Stimulated activated naive CD8-positive, alpha-beta T cell treated with anti-CD3 and anti-CD28 coated beads, Interleukin-15, Interleukin-2, amounts not matched to agents 100 U/mL and 50 U/mL, for 24 hours (primary cell): Measurements from ENCODE around the gene CASP8.
"Not testable (repeated sequence)": the region's sequence is repeated elsewhere in the genome, so short reads cannot be mapped to it uniquely, and the experiment has no call there.

Experiments used
- ATAC-seq: fragments of 150-1000 bp; cut with Tn5 transposase; one replicate; pipeline ENCODE4 v1.10.0; 2021
- DNase-seq: peaks from one replicate; pipeline ENCODE4 v3.0.0; 2021

CASP8 gene

GRCh38 chr2:201270293-201271001 is 10.1 kb downstream of the CASP8 start:
- ATAC-seq (no peak), DNase-seq (no peak)

GRCh38 chr2:201271917-201272316 is 11.6 kb downstream of the CASP8 start:
- DNase-seq (no peak), ATAC-seq (no peak)

- no peak for ATAC-seq
- no peak for DNase-seq
Observed at GRCh38 chr2:201273330-201273983, 13.1 kb downstream of the CASP8 start.

- DNase-seq = no peak
- no peak for ATAC-seq
Observed at GRCh38 chr2:201275069-201275468, 14.7 kb downstream of the CASP8 start.

- ATAC-seq = no peak
- DNase-seq = no peak
Observed at GRCh38 chr2:201275990-201276389, 15.7 kb downstream of the CASP8 start.

GRCh38 chr2:201276511-201276910 is 16.2 kb downstream of the CASP8 start:
- ATAC-seq (no peak), DNase-seq (no peak)

GRCh38 chr2:201279079-201279478 is 18.7 kb downstream of the CASP8 start:
- ATAC-seq (no peak), DNase-seq (no peak)

- no peak for DNase-seq
- ATAC-seq = no peak
Observed at GRCh38 chr2:201280191-201281040, 20.1 kb downstream of the CASP8 start.

- ATAC-seq (no peak), DNase-seq (no peak)
Observed at GRCh38 chr2:201285499-201285898, 25.2 kb downstream of the CASP8 start.

GRCh38 chr2:201290457-201291148 is 30.3 kb downstream of the CASP8 start:
- not testable (repeated sequence) for DNase-seq, ATAC-seq

GRCh38 chr2:201298462-201299052 is 38.2 kb downstream of the CASP8 start:
- DNase-seq = no peak
- no peak for ATAC-seq

- not testable (repeated sequence) for DNase-seq, ATAC-seq
Observed at GRCh38 chr2:201299929-201300328, 39.6 kb downstream of the CASP8 start.

GRCh38 chr2:201307876-201308275 is 47.5 kb downstream of the CASP8 start:
- DNase-seq (no peak), ATAC-seq (no peak)

- DNase-seq = no peak
- ATAC-seq = no peak
Observed at GRCh38 chr2:201308914-201309313, 48.6 kb downstream of the CASP8 start.

GRCh38 chr2:201313362-201313761 is 53.0 kb downstream of the CASP8 start:
- ATAC-seq (no peak), DNase-seq (no peak)

- DNase-seq (no peak), ATAC-seq (no peak)
Observed at GRCh38 chr2:201319511-201319910, 59.2 kb downstream of the CASP8 start.

GRCh38 chr2:201320257-201320656 is 59.9 kb downstream of the CASP8 start:
- ATAC-seq (no peak), DNase-seq (no peak)

GRCh38 chr2:201320701-201321100 is 60.4 kb downstream of the CASP8 start:
- DNase-seq = no peak
- no peak for ATAC-seq

- no peak for ATAC-seq
- no peak for DNase-seq
Observed at GRCh38 chr2:201322772-201323171, 62.4 kb downstream of the CASP8 start.

GRCh38 chr2:201327678-201328077 is 67.3 kb downstream of the CASP8 start:
- DNase-seq (no peak), ATAC-seq (peak; percentile 28)

GRCh38 chr2:201329409-201329808 is 69.1 kb downstream of the CASP8 start:
- no peak for DNase-seq
- ATAC-seq = no peak
